Neutrophil (primary cell): ENCODE results near the gene MAB21L2.

Source experiments
- H3K27ac ChIP-seq: fragments of 200-600 bp; sonication (generic); 2 replicates; pipeline ENCODE4 v1.5.1; 2016; ENCODE audit warnings: mild to moderate bottlenecking, moderate library complexity
- H3K27me3 ChIP-seq: fragments of 200-600 bp; sonication (generic); 2 replicates; pipeline ENCODE4 v1.6.0; 2016; ENCODE audit warnings: mild to moderate bottlenecking
- H3K36me3 ChIP-seq: fragments of 200-600 bp; sonication (generic); 2 replicates; pipeline ENCODE4 v1.5.1; 2017
- H3K4me1 ChIP-seq, 2 experiments: fragments of 200-600 bp in 1 of 2; sonication (generic) in 1 of 2; 1 replicate in 1 of 2; 2 replicates in 1 of 2; pipeline versions ENCODE4 v1.5.1 to v1.6.1; 2013 to 2016; ENCODE audit warnings: low read depth in 1 of 2, low read length in 1 of 2, mild to moderate bottlenecking in 1 of 2, moderate library complexity in 1 of 2; ENCODE audit not compliant: control insufficient read depth in 1 of 2, insufficient read depth in 1 of 2
- H3K4me3 ChIP-seq, 2 experiments: fragments of 200-600 bp in 1 of 2; sonication (generic) in 1 of 2; 1 replicate in 1 of 2; 2 replicates in 1 of 2; pipeline ENCODE4 v1.5.1; 2013 to 2016; ENCODE audit warnings: low read depth in 1 of 2, low read length in 1 of 2, mild to moderate bottlenecking in 1 of 2, moderate library complexity in 1 of 2
- H3K9me3 ChIP-seq: fragments of 200-600 bp; sonication (generic); 2 replicates; pipeline ENCODE4 v1.5.1; 2016
- TF ChIP-seq, protein P1 (sequence below): fragments of 200-600 bp; sonication (generic); IDR thresholded peaks from 2 replicates; pipeline ENCODE4 v1.5.1; 2016; ENCODE audit warnings: antibody characterized with exemption

Gene MAB21L2

GRCh38 chr4:150582873-150583286 is 929 bp downstream of the MAB21L2 start:
- no peaks in the 10 kb centered on the region for H3K4me1 ChIP-seq
- H3K36me3 ChIP-seq = no peaks in the 10 kb centered on the region
- H3K9me3 ChIP-seq = peaks cover 7% of the 10 kb centered on the region
- H3K27me3 ChIP-seq = no peaks in the 10 kb centered on the region
- H3K4me3 ChIP-seq = no peak overlapping the region
- TF ChIP-seq, protein P1, sequence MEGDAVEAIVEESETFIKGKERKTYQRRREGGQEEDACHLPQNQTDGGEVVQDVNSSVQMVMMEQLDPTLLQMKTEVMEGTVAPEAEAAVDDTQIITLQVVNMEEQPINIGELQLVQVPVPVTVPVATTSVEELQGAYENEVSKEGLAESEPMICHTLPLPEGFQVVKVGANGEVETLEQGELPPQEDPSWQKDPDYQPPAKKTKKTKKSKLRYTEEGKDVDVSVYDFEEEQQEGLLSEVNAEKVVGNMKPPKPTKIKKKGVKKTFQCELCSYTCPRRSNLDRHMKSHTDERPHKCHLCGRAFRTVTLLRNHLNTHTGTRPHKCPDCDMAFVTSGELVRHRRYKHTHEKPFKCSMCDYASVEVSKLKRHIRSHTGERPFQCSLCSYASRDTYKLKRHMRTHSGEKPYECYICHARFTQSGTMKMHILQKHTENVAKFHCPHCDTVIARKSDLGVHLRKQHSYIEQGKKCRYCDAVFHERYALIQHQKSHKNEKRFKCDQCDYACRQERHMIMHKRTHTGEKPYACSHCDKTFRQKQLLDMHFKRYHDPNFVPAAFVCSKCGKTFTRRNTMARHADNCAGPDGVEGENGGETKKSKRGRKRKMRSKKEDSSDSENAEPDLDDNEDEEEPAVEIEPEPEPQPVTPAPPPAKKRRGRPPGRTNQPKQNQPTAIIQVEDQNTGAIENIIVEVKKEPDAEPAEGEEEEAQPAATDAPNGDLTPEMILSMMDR = no peak
- no peak overlapping the region for H3K27ac ChIP-seq

DNA sequence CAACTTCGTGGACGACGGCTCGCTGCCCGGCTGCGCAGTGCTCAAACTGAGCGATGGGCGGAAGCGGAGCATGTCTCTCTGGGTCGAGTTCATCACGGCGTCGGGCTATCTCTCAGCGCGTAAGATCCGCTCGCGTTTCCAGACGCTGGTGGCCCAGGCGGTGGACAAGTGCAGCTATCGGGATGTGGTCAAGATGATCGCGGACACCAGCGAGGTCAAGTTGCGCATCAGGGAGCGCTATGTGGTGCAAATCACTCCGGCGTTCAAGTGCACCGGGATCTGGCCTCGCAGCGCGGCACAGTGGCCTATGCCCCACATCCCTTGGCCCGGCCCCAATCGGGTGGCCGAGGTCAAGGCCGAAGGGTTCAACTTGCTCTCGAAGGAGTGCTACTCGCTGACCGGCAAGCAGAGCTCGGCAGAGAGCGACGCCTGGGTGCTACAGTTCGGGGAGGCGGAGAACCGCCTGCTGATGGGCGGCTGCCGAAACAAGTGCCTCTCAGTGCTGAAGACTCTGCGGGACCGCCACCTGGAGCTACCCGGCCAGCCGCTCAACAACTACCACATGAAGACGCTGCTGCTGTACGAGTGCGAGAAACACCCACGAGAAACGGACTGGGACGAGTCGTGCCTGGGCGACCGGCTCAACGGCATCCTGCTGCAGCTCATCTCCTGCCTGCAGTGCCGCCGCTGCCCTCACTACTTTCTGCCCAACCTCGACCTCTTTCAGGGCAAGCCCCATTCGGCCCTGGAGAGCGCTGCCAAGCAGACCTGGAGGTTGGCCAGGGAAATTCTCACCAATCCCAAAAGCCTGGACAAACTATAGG is 1.5 kb downstream of the MAB21L2 start:
- Histone ChIP-seq H3K36me3 (no peaks in the 10 kb centered on the region), H3K4me3 (no peak overlapping the region), H3K4me1 (no peaks in the 10 kb centered on the region), H3K9me3 (peaks cover 7% of the 10 kb centered on the region), H3K27ac (no peak overlapping the region), H3K27me3 (no peaks in the 10 kb centered on the region)
- TF ChIP-seq, protein P1 = no peak

GRCh38 chr4:150584111-150584915 is 2.4 kb downstream of the MAB21L2 start:
- Histone ChIP-seq H3K27me3 (no peaks in the 10 kb centered on the region), H3K4me3 (no peak overlapping the region), H3K9me3 (peaks cover 7% of the 10 kb centered on the region), H3K36me3 (no peaks in the 10 kb centered on the region), H3K4me1 (no peaks in the 10 kb centered on the region), H3K27ac (no peak overlapping the region)
- TF ChIP-seq, protein P1 = no peak

- H3K36me3 ChIP-seq = no peaks in the 10 kb centered on the region
- H3K4me3 ChIP-seq = no peak overlapping the region
- no peak overlapping the region for H3K27ac ChIP-seq
- no peaks in the 10 kb centered on the region for H3K4me1 ChIP-seq
- peaks cover 7% of the 10 kb centered on the region for H3K9me3 ChIP-seq
- TF ChIP-seq, protein P1 = no peak
- H3K27me3 ChIP-seq = no peaks in the 10 kb centered on the region
These were observed 3.7 kb downstream of the MAB21L2 start for GRCh38 chr4:150585611-150586010.

DNA sequence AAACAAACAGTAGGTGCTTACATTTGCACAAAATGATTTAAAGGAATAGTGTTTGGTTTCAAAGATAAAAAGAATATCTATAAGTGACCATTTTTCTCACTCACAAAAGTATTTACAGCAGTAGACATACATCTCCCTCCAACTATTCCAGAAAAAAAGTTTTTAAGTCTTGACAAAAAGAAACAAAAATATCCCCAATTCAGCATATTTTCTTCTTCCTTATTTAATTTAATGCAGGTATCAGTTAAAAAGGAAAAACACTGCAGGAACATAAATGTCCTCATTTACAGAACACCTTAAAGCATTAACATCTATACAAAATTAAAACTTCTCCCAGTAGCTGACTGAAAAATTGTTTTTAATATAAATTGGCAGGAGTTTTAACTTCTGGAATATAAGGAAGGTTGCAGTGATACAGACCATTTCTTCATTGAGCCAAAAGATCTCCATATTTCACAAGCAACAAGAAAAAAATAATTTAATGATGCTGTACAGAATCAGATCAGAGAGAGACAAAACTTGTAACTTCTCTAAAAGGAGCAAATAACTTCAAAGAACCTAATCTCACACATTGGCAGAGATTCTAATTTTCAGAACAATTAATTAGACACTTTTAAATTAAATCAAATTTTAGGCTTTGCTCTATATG is 4.3 kb downstream of the MAB21L2 start:
- Histone ChIP-seq H3K36me3 (no peaks in the 10 kb centered on the region), H3K9me3 (peaks cover 7% of the 10 kb centered on the region), H3K4me1 (no peaks in the 10 kb centered on the region), H3K27me3 (no peaks in the 10 kb centered on the region), H3K27ac (no peak overlapping the region), H3K4me3 (no peak overlapping the region)
- TF ChIP-seq, protein P1 = no peak
